K562 (cell line): Measurements from ENCODE around the gene NEDD9. TPM values are rescaled to one million over a fixed set of nuclear protein-coding genes. Genes with fewer than 3 reads are reported as not detected.

Experiments
- ATAC-seq: fragments of 200-7000 bp; cut with Tn5 transposase; 3 replicates; pipeline ENCODE4 v1.9.1; 2020; ENCODE audit warnings: moderate library complexity
- BruUV-seq: library from RNA; stranded (reverse); fragments of 400-500 nt; replicated peaks from 2 replicates; lab custom pipeline; 2021; lab: Mats Ljungman, UMichigan
- CTCF ChIA-PET: fragments of 300-600 bp; formaldehyde crosslinking; extraction: SDS; loops from one replicate; lab custom pipeline; 2021; ENCODE audit warnings: low intra/inter-chr PET ratio; lab: Yijun Ruan, JAX
- POLR2A ChIA-PET: fragments of 300-600, 350-650 bp; sonication (Branson Sonifier 250); formaldehyde crosslinking; extraction: SDS; loops from one replicate; lab custom pipeline; 2021; ENCODE audit warnings: antibody characterized with exemption, inconsistent platforms; lab: Yijun Ruan, JAX
- DNase-seq, 4 experiments: peaks; one replicate each; pipeline versions ENCODE4 v3.0.0 to v3.0.0-alpha.2; 2011 to 2018; ENCODE audit warnings: low spot score in 3 of 4, mixed read lengths in 3 of 4; ENCODE audit errors: extremely low read depth in 1 of 4
- FAIRE-seq: peaks from 2 replicates; lab custom pipeline; 2011; peaks lifted over from hg19 to GRCh38; lab: Jason Lieb, UNC
- H2AFZ ChIP-seq: 2 replicates; pipeline ENCODE4 v1.6.0; 2011; ENCODE audit warnings: low read depth, low read length, control low read depth, inconsistent platforms
- H3K27ac ChIP-seq: fragments of 200-600 bp; 3 replicates; pipeline ENCODE4 v1.8.0; 2011; ENCODE audit warnings: low read depth, mild to moderate bottlenecking, control low read depth, inconsistent platforms, low read length, moderate library complexity, mixed read lengths; ENCODE audit errors: extremely low read depth
- H3K27me3 ChIP-seq, 2 experiments: fragments of 300-600 bp in 1 of 2; 2 replicates in 1 of 2; 3 replicates in 1 of 2; pipeline versions ENCODE4 v1.6.0 to v1.8.0; 2011; ENCODE audit warnings: inconsistent platforms in 2 of 2, low read length in 2 of 2, mild to moderate bottlenecking in 1 of 2, mixed read lengths in 1 of 2, moderate library complexity in 1 of 2; ENCODE audit not compliant: control insufficient read depth in 2 of 2, insufficient read depth in 2 of 2
- H3K36me3 ChIP-seq: fragments of 300-600 bp; 3 replicates; pipeline ENCODE4 v1.8.0; 2011; ENCODE audit warnings: mild to moderate bottlenecking, low read length, inconsistent platforms; ENCODE audit not compliant: control insufficient read depth, insufficient read depth
- H3K4me1 ChIP-seq, 2 experiments: fragments of 200-600 bp in 1 of 2; replicated peaks in 1 of 2; 2 replicates in 1 of 2; 3 replicates in 1 of 2; pipeline versions ENCODE4 v1.5.1 to v1.8.0; 2011; ENCODE audit warnings: inconsistent platforms in 2 of 2, low read length in 2 of 2, mild to moderate bottlenecking in 1 of 2, mixed read lengths in 1 of 2, moderate library complexity in 1 of 2; ENCODE audit not compliant: control insufficient read depth in 2 of 2, insufficient read depth in 2 of 2
- H3K4me2 ChIP-seq: 2 replicates; pipeline ENCODE4 v1.6.1; 2011; ENCODE audit warnings: low read length, control low read depth, inconsistent platforms, mixed read lengths; ENCODE audit not compliant: insufficient read depth
- H3K4me3 ChIP-seq: fragments of 200-600 bp; sonication (generic), shearing (Covaris generic); 2 replicates; pipeline ENCODE4 v1.5.1; 2016; ENCODE audit warnings: control low read depth, inconsistent platforms
- H3K79me2 ChIP-seq: fragments of 200-600 bp; 3 replicates; pipeline ENCODE4 v1.8.0; 2011; ENCODE audit warnings: low read length, inconsistent platforms; ENCODE audit not compliant: control insufficient read depth, insufficient read depth
- H3K9ac ChIP-seq, 2 experiments: 2 replicates each; pipeline versions ENCODE4 v1.6.0 to v1.6.1; 2011; ENCODE audit warnings: low read depth in 2 of 2, low read length in 2 of 2, control low read depth in 1 of 2, inconsistent platforms in 1 of 2, mild to moderate bottlenecking in 1 of 2, mixed read lengths in 1 of 2; ENCODE audit not compliant: insufficient read depth in 1 of 2
- H3K9me1 ChIP-seq: one replicate; pipeline ENCODE4 v1.6.0; 2011; ENCODE audit warnings: inconsistent platforms, mild to moderate bottlenecking, low read length, moderate library complexity; ENCODE audit not compliant: control insufficient read depth, insufficient read depth
- H3K9me3 ChIP-seq: replicated peaks from 2 replicates; pipeline ENCODE4 v1.5.1; 2011; ENCODE audit warnings: low read depth, low read length, inconsistent platforms; ENCODE audit not compliant: control insufficient read depth, insufficient read depth
- H4K20me1 ChIP-seq: replicated peaks from 2 replicates; pipeline ENCODE4 v1.6.1; 2011; ENCODE audit warnings: low read length, inconsistent platforms, mixed read lengths; ENCODE audit not compliant: control insufficient read depth, insufficient read depth
- CC2D1A ChIP-seq: fragments of 450-650 bp; IDR thresholded peaks from 2 replicates; pipeline ENCODE4 v1.6.1; 2017; ENCODE audit warnings: mild to moderate bottlenecking
- CREB3 ChIP-seq: fragments of 450-650 bp; conservative IDR thresholded peaks from 2 replicates; pipeline ENCODE4 v1.6.1; 2016; ENCODE audit warnings: missing genetic modification characterization, low read depth, mild to moderate bottlenecking, missing compliant biosample characterization, moderate library complexity
- ETS1 ChIP-seq: conservative IDR thresholded peaks from 2 replicates; pipeline ENCODE4 v1.6.1; 2011; ENCODE audit warnings: low read depth, mild to moderate bottlenecking, low read length; ENCODE audit not compliant: control insufficient read depth
- MED1 ChIP-seq: sonication (generic); formaldehyde crosslinking; IDR thresholded peaks from 2 replicates; pipeline ENCODE4 v1.8.1; 2023; ENCODE audit warnings: missing genetic modification reagents, borderline replicate concordance
- ZC3H4 ChIP-seq: sonication (generic); formaldehyde crosslinking; IDR thresholded peaks from 2 replicates; pipeline ENCODE4 v1.9.0; 2021; ENCODE audit warnings: missing genetic modification reagents, borderline replicate concordance
- ZFP36 ChIP-seq: fragments of 150-350 bp; IDR thresholded peaks from 2 replicates; pipeline ENCODE4 v1.6.1; 2018; ENCODE audit warnings: low read length, low read depth; ENCODE audit not compliant: partially characterized antibody
- ZKSCAN8 ChIP-seq: fragments of 200-800 bp; sonication (Bioruptor generic); IDR thresholded peaks from 2 replicates; pipeline ENCODE4 v1.6.1; 2016; ENCODE audit warnings: missing genetic modification characterization, missing compliant biosample characterization
- in situ Hi-C: fragments of 300-500 bp; cut with MboI; formaldehyde crosslinking; loops from 4 replicates; pipeline ENCODE4 v1.15.0; 2018; ENCODE audit warnings: inconsistent platforms, mixed read lengths
- intact Hi-C: fragments of 100-400 bp; cut with micrococcal nuclease; formaldehyde crosslinking; loops from 2 replicates; pipeline ENCODE4 v1.14.2; 2022
- polyA plus RNA-seq, 8 experiments: library from polyadenylated mRNA; depleted of rRNA in 4 of 8; stranded (reverse) in 5 of 8; unstranded in 3 of 8; fragments of >200 nt; fragmentation: Nextera tagmentation in 2 of 8; fragmentation: Illumina TruSeq in 1 of 8; extraction: Ambion mirVana in 2 of 8; extraction: Trizol in 1 of 8; gene quantifications; 2 replicates each; pipeline versions ENCODE4 v1.2.1 to v1.2.3, GENCODE V29; 2011 to 2014; ENCODE audit warnings: inconsistent platforms in 1 of 8, missing spikeins in 1 of 8
- total RNA-seq, 7 experiments: library from RNA; depleted of rRNA in 6 of 7; stranded (reverse); fragments of >200 nt in 6 of 7; fragmentation: Illumina TruSeq in 2 of 7; extraction: Trizol in 2 of 7; gene quantifications; 2 replicates each; pipeline versions ENCODE4 v1.2.1 to v1.2.3, GENCODE V29; 2011 to 2021; ENCODE audit warnings: low replicate concordance in 1 of 7
- TF ChIP-seq, protein P1 (sequence below): fragments of 450-650 bp; formaldehyde crosslinking; IDR thresholded peaks from 2 replicates; pipeline ENCODE4 v1.4.0; 2020; ENCODE audit warnings: mild to moderate bottlenecking, moderate library complexity

NEDD9 gene
- total and polyA plus RNA-seq, 9 of the 15 experiments (the other 6 are each of a cell fraction or from before 2014, with no cell fraction given), result 0.04 to 0.18 (median 0.15) TPM; not detected in 6

DNA sequence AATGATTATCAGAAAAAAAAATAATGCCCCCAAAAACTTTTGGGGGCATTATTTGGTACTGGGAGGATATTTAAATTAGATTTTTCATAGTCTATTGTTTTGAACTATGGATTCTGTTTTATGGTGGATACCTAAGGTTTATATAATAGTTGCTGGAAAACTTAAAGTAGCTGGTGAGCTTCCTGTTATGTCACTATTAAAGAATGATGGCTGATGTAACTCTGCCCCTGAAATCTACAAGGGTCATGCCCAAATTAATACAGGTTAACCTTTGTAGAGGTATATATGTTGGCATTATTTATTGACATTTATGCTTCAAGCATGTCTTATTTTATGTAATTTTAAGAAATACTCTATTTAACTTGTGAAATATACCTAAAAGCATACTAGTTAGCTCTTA lies 95.7 kb downstream of the NEDD9 start:
- Histone ChIP-seq H3K79me2 (no peaks in the 10 kb centered on the region), H3K9ac (no peak overlapping the region), H3K4me3 (no peak overlapping the region), H3K27me3 (no peaks in the 10 kb centered on the region), H3K36me3 (peaks cover 20% of the 10 kb centered on the region), H3K4me2 (no peak overlapping the region), H3K9me3 (no peaks in the 10 kb centered on the region), H3K27ac (no peak overlapping the region), H4K20me1 (no peaks in the 10 kb centered on the region), H3K4me1 (no peaks in the 10 kb centered on the region), H2AFZ (no peak overlapping the region), H3K9me1 (no peaks in the 10 kb centered on the region)
- no peak for FAIRE-seq
- in situ Hi-C loops, result no loop called here
- intact Hi-C loops, result no loop called here
- CTCF ChIA-PET, result no interaction called here
- no peak for ATAC-seq
- POLR2A ChIA-PET, result interaction anchor here (0.6 to 1.8 kb wide), 4 partner anchors 9 to 360 kb away, joined by 3 to 7 read pairs (median 4); no protein-coding TSS in a partner anchor
- no TSS peak for BruUV-seq
- no peak for DNase-seq
- TF ChIP-seq ZC3H4 (CRISPR knock-in tag) (no peak), ETS1 (no peak), ZFP36 (no peak), MED1 (CRISPR knock-in tag) (no peak), ZKSCAN8 (CRISPR knock-in tag) (no peak), CREB3 (tag) (no peak), CC2D1A (no peak)
- TF ChIP-seq, protein P1, sequence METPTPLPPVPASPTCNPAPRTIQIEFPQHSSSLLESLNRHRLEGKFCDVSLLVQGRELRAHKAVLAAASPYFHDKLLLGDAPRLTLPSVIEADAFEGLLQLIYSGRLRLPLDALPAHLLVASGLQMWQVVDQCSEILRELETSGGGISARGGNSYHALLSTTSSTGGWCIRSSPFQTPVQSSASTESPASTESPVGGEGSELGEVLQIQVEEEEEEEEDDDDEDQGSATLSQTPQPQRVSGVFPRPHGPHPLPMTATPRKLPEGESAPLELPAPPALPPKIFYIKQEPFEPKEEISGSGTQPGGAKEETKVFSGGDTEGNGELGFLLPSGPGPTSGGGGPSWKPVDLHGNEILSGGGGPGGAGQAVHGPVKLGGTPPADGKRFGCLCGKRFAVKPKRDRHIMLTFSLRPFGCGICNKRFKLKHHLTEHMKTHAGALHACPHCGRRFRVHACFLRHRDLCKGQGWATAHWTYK, result no peak
